Measurements from ENCODE around the gene IFFO2. TPM values are rescaled to one million over a fixed set of nuclear protein-coding genes. Genes with fewer than 3 reads are reported as not detected.

Gene IFFO2
- polyA plus RNA-seq, 1 of the 3 experiments (the other 2 are of a cell fraction), result 10.5 TPM

DNA sequence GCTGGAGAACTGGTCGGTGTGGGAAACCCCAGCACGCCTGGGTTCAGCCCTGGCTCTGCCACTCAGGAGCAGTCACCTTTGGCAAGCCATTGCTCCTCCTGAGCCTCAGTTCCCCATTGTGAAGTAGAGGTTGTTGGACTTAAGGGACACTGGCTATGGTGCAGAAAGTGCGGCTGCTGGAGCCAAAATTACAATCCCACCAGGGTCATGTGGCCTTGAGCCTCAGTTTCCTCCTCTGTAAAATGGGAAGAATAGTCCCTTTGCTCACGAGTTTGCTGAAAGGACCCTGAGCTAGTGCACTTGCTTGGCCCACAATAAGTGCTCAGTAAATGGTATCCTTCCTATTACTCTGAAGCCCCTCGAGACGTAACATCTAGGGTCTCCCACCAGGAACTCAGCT, 82.4 kb downstream of the IFFO2 start:
- Histone ChIP-seq H3K36me3 (replicated peaks in 1 of 2; ENCODE audit: control insufficient read depth in 1 of 2, insufficient read depth in 2 of 2, low read length in 1 of 2) (no peaks in the 10 kb centered on the region), H3K4me2 (no peak overlapping the region), H3K27ac (ENCODE audit: low read depth in 2 of 2, low read length in 1 of 2) (no peak overlapping the region), H3K4me3 (ENCODE audit: low read depth in 2 of 2, low read length in 1 of 2) (no peak overlapping the region), H2AFZ (ENCODE audit: low read depth) (no peak overlapping the region), H3K9ac (no peak overlapping the region), H3K79me2 (ENCODE audit: insufficient read depth) (no peaks in the 10 kb centered on the region), H3F3A (replicated peaks; ENCODE audit: insufficient read depth) (no peaks in the 10 kb centered on the region), H3K27me3 (ENCODE audit: insufficient read depth) (no peaks in the 10 kb centered on the region), H4K20me1 (ENCODE audit: insufficient read depth) (no peaks in the 10 kb centered on the region), H3K9me3 (no peaks in the 10 kb centered on the region), H3K9me2 (no peaks in the 10 kb centered on the region), H3K4me1 (ENCODE audit: control insufficient read depth in 1 of 2, insufficient read depth in 2 of 2, low read depth in 1 of 2, low read length in 1 of 2) (peaks cover 0 to 2% of the 10 kb centered on the region in 2 experiments; a peak in 1 of 4 replicates)
- ChIA-PET CTCF (interaction anchor here (0.7 to 25.9 kb wide), 28 partner anchors 8 to 292 kb away, joined by 3 to 350 read pairs (median 5); partner anchors contain the start of gene TAS1R2), POLR2A (no interaction called here)
- 68% methylated on average over 4 of the region's 6 CpGs for WGBS (ENCODE audit: low lambda C conversion rate)
- TF ChIP-seq IRF3 (IDR thresholded peaks at IDR 0.05; ENCODE audit: low read depth, low read length) (no peak), NFIC (IDR thresholded peaks at IDR 0.05; ENCODE audit: borderline replicate concordance) (no peak), TCF12 (IDR thresholded peaks at IDR 0.05) (no peak), MEF2A (IDR thresholded peaks at IDR 0.05; ENCODE audit: borderline replicate concordance, low read depth) (no peak), POLR2AphosphoS5 (IDR thresholded peaks at IDR 0.05; ENCODE audit: low read depth, low read length) (no peak), TAF1 (IDR thresholded peaks at IDR 0.05; ENCODE audit: borderline replicate concordance, low read depth, low read length) (no peak), JUND (IDR thresholded peaks at IDR 0.05) (no peak), YY1 (IDR thresholded peaks at IDR 0.05; ENCODE audit: low read depth) (no peak), NRF1 (IDR thresholded peaks at IDR 0.05; ENCODE audit: low read depth, low read length) (no peak), CHD2 (IDR thresholded peaks at IDR 0.05; ENCODE audit: low read length, partially characterized antibody) (no peak), USF2 (IDR thresholded peaks at IDR 0.05; ENCODE audit: borderline replicate concordance, low read depth, low read length) (no peak), REST (IDR thresholded peaks at IDR 0.05; ENCODE audit: low read depth, low read length) (no peak), RAD21 (IDR thresholded peaks at IDR 0.05; ENCODE audit: low read length) (no peak), RCOR1 (IDR thresholded peaks at IDR 0.05; ENCODE audit: low read length) (no peak)
- no peak for DNase-seq

Data from SK-N-SH (cell line).